Activated CD4-positive, CD25-positive, alpha-beta regulatory T cell treated with anti-CD3 and anti-CD28 coated beads, Interleukin-2, amount 50 U/mL, for 16 hours (primary cell): Measurements from ENCODE around the gene SLC18B1.

ENCODE experiments used
- DNase-seq: peaks from one replicate; pipeline ENCODE4 v3.0.0-alpha.2; 2020; ENCODE audit warnings: low read depth, low spot score

Gene SLC18B1

GRCh38 chr6:132797951-132798868, at the start of gene SLC18B1:
TSS of gene SLC18B1 (minus strand) at chr6:132798637. CDS start at chr6:132798456, 181 bp downstream.
- DNase-seq: no peak

- no peak for DNase-seq
Measured at GRCh38 chr6:132843316-132844035, 45.0 kb upstream of the SLC18B1 start.

DNA sequence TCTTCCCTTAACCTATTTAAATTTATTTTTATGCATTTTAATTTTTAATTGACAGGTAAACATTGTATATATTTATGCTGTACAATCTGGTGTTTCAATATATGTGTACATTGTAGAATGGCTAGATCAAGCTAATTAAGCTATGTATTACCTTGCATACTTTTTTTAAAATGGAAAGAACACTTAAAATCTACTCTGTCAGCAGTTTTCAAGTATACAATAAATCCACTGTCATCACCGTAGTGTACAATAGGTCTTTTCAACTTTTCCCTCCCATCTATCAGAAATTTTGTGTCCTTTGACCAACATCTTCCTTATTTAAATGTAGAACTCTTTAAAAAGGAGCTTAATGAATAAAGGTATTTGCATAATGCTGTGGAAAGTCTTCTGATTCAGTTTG, 43.5 kb upstream of the SLC18B1 start:
- no peak for DNase-seq

- DNase-seq: no peak
Measured at GRCh38 chr6:132832891-132833290, 34.5 kb upstream of the SLC18B1 start.

DNA sequence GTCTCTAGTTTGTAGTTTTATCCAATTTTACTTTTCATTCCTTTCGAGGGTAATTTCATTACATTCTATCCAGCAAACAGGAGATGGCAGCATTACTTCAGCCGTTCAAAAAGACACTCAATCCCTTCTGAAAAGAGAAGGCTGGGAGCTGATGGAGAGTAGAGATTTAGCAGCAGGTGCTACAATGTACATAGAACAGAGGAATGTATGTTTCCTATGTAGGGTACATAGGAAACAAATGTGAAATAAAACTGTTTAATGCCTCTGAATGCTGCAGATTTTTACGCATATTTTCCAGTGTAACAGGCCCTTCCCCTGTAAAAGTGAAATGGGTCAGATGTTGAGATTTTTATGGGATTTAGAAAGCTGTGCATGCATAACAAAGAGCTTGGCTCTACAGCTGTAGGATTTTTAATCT, 31.9 kb upstream of the SLC18B1 start:
- DNase-seq: no peak

GRCh38 chr6:132820629-132821381, 22.4 kb upstream of the SLC18B1 start:
- no peak for DNase-seq

- no peak for DNase-seq
Measured at GRCh38 chr6:132819405-132820161, 21.1 kb upstream of the SLC18B1 start.

GRCh38 chr6:132818404-132819359, 20.2 kb upstream of the SLC18B1 start:
- DNase-seq: no peak

DNA sequence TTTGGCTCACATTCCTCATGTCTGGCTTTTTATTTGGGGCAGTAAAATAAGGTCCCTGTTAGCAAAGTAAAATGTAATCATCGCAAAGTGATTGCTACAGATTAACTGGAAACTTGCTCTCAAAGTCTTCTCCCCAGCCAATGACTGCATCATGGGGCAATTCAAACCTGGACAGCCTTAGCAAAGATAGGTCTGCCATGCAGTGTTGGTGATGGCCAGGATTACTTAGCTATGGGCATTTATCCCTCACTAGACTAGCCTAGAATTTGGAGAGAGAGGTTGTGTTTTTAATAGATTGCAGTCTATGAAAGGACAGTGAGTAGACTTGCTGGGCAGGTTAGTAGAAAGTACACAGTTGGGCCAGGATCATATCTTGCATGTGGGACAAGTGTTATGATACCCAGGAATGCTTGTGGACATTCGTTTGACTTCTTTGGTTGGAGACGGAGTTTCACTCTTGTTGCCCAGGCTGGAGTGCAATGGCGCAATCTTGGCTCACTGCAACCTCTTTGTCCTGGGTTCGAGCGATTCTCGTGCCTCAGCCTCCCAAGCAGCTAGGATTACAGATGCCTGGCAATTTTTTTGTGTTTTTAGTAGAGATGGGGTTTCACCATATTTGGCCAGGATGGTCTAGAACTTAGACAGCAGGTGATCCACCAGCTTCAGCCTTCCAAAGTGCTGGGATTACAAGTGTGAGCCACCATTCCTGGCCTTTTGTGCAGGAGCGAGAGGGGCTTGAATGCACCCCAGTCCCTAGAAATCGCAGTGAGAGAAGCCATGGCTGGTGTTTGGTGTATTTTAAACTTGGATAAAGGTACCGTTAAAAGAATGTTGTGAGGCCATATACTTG, 19.3 kb upstream of the SLC18B1 start:
- no peak for DNase-seq

- no peak for DNase-seq
Measured at GRCh38 chr6:132816660-132817059, 18.2 kb upstream of the SLC18B1 start.

DNA sequence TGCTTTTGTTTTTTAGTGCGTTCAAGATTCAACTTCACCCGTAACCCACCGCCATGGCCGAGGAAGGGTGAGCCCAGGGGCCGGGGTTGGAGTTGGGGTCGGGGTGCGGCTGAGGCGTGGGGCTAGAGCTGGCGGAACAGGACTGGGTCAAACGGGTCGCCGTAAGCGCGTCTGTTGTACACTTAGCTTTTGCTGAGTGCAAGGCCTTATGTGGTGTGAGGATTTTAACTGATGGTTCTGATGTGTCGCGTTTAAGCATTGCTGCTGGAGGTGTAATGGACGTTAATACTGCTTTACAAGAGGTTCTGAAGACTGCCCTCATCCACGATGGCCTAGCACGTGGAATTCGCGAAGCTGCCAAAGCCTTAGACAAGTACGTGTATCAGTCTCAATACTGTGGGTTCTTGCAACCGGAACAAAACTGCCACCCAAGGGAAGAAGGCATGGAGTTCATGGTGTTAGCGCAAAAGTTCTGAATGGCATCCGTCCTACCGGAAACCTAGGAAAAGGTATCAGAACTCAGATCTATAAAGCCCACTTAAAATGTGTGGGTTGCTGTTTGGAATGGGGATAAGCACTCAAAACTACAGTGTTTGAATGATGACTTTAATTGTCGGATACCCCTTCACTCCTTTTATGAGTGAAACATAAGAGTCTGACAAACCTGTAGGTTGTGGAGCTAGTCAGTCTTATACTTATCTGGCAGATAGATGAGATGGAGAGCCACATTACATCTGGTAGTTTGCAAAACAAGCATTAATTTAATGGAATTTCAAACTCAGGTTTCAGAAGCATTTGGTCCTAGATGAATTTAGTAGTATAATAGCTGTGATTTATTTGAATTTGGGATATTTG, 16.5 kb upstream of the SLC18B1 start:
- DNase-seq: no peak

- no peak for DNase-seq
Measured at GRCh38 chr6:132813173-132813856, 14.9 kb upstream of the SLC18B1 start.

- no peak for DNase-seq
Measured at GRCh38 chr6:132812756-132813172, 14.3 kb upstream of the SLC18B1 start.

DNA sequence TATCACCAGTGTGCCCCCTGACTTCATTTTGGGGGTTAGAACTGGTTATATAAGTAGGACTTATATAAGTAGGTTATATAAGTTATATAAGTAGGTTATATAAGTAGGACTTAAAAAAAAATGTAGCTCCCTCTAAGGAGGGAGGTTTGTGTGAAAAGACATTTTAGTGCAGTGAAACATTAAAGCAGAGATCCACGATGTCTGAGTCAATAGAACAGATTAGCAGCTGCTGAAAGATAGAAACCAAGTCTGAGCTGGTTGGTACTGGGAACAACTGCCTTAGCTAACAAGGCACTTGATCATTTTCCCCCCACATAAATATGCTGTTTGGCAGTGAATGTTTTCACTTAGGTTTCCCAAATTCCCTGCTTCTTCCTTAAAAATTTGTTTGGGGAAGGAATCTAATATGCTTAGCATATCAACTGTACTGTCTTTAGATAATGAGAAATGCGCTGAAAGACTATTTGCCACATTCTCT, 13.9 kb upstream of the SLC18B1 start:
- no peak for DNase-seq

GRCh38 chr6:132811276-132811675, 12.8 kb upstream of the SLC18B1 start:
- no peak for DNase-seq

GRCh38 chr6:132805548-132805947, 7.1 kb upstream of the SLC18B1 start:
- no peak for DNase-seq

DNA sequence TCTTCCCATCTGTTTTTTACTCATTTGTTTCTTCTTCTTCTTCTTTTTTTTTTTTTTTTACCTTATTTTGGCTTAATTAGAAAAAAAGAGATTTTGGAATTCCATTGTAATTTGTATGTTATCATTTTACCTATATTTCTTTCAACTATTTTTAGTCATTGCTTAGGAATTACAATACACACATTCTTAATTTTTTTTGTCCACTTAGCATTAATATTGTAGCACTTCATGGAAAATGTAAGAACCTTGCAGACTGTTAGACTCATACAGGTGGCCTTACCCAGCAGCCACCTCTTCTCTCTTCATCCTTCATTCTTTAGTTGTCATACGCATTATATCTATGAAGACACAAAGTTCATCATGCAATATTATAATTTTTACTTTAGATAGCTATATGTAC, 5.8 kb upstream of the SLC18B1 start:
- DNase-seq: no peak
